Glutamatergic neuron (in vitro differentiated cells): ENCODE results near the gene PNPLA7. TPM values are rescaled to one million over a fixed set of nuclear protein-coding genes. Genes with fewer than 3 reads are reported as not detected.

Experiments
- DNase-seq: peaks from one replicate; pipeline ENCODE4 v3.0.0; 2022
- H3K27ac Mint-ChIP-seq: one replicate; pipeline ENCODE4 v1.8.0; 2020; ENCODE audit warnings: mild to moderate bottlenecking, mixed read lengths, inconsistent platforms; ENCODE audit not compliant: unreplicated experiment
- H3K27me3 Mint-ChIP-seq: one replicate; pipeline ENCODE4 v1.8.0; 2020; ENCODE audit warnings: mild to moderate bottlenecking, moderate library complexity, mixed read lengths, inconsistent platforms; ENCODE audit not compliant: unreplicated experiment
- H3K36me3 Mint-ChIP-seq: one replicate; pipeline ENCODE4 v1.8.0; 2020; ENCODE audit warnings: mild to moderate bottlenecking, mixed read lengths, inconsistent platforms; ENCODE audit not compliant: unreplicated experiment
- H3K4me1 Mint-ChIP-seq: one replicate; pipeline ENCODE4 v1.8.0; 2020; ENCODE audit warnings: mild to moderate bottlenecking, low read depth, mixed read lengths, inconsistent platforms; ENCODE audit not compliant: unreplicated experiment
- H3K4me3 Mint-ChIP-seq: one replicate; pipeline ENCODE4 v1.8.0; 2020; ENCODE audit warnings: mild to moderate bottlenecking, mixed read lengths, inconsistent platforms; ENCODE audit not compliant: unreplicated experiment
- H3K9me3 Mint-ChIP-seq: one replicate; pipeline ENCODE4 v1.8.0; 2020; ENCODE audit warnings: mild to moderate bottlenecking, moderate library complexity, mixed read lengths, inconsistent platforms; ENCODE audit not compliant: unreplicated experiment
- CTCF ChIP-seq: fragments of 200-600 bp; sonication (generic); IDR thresholded peaks from one replicate; pipeline ENCODE4 v1.5.0; 2021; ENCODE audit not compliant: partially characterized antibody, unreplicated experiment
- total RNA-seq: library from RNA; stranded (reverse); fragmentation: NEBNext Ultra II Directional; extraction: Animal tissue kit (Norgen Biotek cat#: 25700); gene quantifications from one replicate; pipeline ENCODE4 v1.2.1, GENCODE V29; 2021; ENCODE audit not compliant: unreplicated experiment

The PNPLA7 gene
- total RNA-seq, 1 donor from 2014 or later = 6.7 TPM

- Mint-ChIP-seq H3K9me3 (peaks cover 19% of the 10 kb centered on the region), H3K4me3 (no peak overlapping the region), H3K36me3 (peaks cover 16% of the 10 kb centered on the region), H3K4me1 (peaks cover 4% of the 10 kb centered on the region), H3K27ac (no peak overlapping the region), H3K27me3 (peaks cover 22% of the 10 kb centered on the region)
- no peak for TF ChIP-seq CTCF
- no peak for DNase-seq
Observed at GRCh38 chr9:137499416-137499815, 50.8 kb downstream of the PNPLA7 start.

- peaks cover 19% of the 10 kb centered on the region for H3K9me3 Mint-ChIP-seq
- peaks cover 4% of the 10 kb centered on the region for H3K4me1 Mint-ChIP-seq
- peak overlapping the region; percentile 71 for H3K4me3 Mint-ChIP-seq
- peaks cover 16% of the 10 kb centered on the region for H3K36me3 Mint-ChIP-seq
- H3K27ac Mint-ChIP-seq = no peak overlapping the region
- TF ChIP-seq CTCF = no peak
- peaks cover 19% of the 10 kb centered on the region for H3K27me3 Mint-ChIP-seq
- no peak for DNase-seq
Observed at GRCh38 chr9:137498720-137499150, 51.5 kb downstream of the PNPLA7 start.

- Mint-ChIP-seq H3K4me1 (peaks cover 4% of the 10 kb centered on the region), H3K27ac (no peak overlapping the region), H3K27me3 (peaks cover 19% of the 10 kb centered on the region), H3K36me3 (peaks cover 16% of the 10 kb centered on the region), H3K4me3 (no peak overlapping the region), H3K9me3 (peaks cover 18% of the 10 kb centered on the region)
- no peak for DNase-seq
- TF ChIP-seq CTCF = no peak
Observed at GRCh38 chr9:137497921-137498719, 52.1 kb downstream of the PNPLA7 start.

- H3K9me3 Mint-ChIP-seq = peaks cover 6% of the 10 kb centered on the region
- H3K27me3 Mint-ChIP-seq = peaks cover 7% of the 10 kb centered on the region
- no peak overlapping the region for H3K27ac Mint-ChIP-seq
- no peak for DNase-seq
- H3K4me1 Mint-ChIP-seq = peaks cover 5% of the 10 kb centered on the region
- H3K36me3 Mint-ChIP-seq = peaks cover 3% of the 10 kb centered on the region
- no peak for TF ChIP-seq CTCF
- H3K4me3 Mint-ChIP-seq = no peak overlapping the region
Observed at GRCh38 chr9:137496601-137497375, 53.4 kb downstream of the PNPLA7 start.
